ENCODE measurements around the gene CTNND2.

GRCh38 chr5:11180890-11181289 is 723.4 kb downstream of the CTNND2 start:
- TF ChIP-seq EZH2 (IDR thresholded peaks at IDR 0.05; ENCODE audit: borderline replicate concordance, insufficient read depth, low read depth, low read length, poor library complexity, severe bottlenecking) (no peak), CTCF (IDR thresholded peaks at IDR 0.05) (no peak)
